ENCODE measurements around the gene GCG. TPM values are rescaled to one million over a fixed set of nuclear protein-coding genes. Genes with fewer than 3 reads are reported as not detected.

GCG gene
- total and polyA plus RNA-seq, 2 of the 8 experiments (the other 6 are each of a cell fraction or from before 2014, with no cell fraction given): not detected

DNA sequence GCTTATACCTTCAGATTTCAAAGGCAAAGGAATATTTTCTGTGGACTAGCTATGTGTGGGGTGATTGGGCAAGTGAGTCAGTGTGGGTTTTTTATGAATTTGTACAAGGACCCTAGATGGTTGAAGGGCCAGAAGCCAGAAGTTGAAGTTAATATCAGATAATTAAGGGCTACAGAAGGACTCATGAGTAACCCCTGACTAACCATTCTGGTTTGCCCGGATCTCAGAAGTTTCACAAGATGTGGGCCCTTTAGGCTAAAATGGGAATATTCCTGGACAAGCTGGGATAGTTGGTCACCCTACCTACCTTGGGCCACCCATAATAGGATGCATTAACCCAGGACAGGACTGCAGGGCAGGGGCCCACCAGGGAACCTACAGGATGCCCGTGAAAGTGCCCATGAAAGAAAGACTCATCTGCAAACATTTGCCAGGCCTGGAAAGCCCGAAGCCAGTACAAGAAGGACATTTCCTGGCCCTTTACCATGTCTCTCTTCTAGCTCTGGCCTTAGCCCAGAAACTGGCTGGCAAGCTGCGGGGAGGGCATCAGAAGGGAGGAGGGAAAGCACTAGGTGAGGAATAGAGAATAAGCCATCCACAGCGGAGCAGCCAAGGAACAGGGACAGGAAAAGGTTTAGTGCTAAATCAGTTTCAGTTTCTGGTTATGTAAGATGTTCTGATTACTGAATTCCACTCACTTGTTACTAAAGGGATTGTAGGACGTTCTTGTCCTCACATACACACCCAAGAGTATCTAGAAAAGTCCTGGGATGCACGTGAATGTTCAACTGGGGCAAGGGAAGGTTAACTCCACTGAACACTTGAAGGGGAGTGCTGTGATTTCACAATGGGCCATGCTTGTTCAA is 33.6 kb downstream of the GCG start:
- no peak overlapping the region for H3K23ac ChIP-seq (ENCODE audit: insufficient read length)
- H3K9me3 ChIP-seq (ENCODE audit: insufficient read depth in 2 of 2, low read depth in 1 of 2, low read length in 1 of 2): 0 out of 4 replicates have a peak, but pooled peaks cover 0 to 6% of the 10 kb centered on the region in 2 experiments
- H2BK12ac ChIP-seq (ENCODE audit: low read depth, low read length): no peak overlapping the region
- no peaks in the 10 kb centered on the region for H3K79me2 ChIP-seq (ENCODE audit: control insufficient read depth in 1 of 2, insufficient read depth in 2 of 2, low read length in 2 of 2)
- TF ChIP-seq PHF8 (conservative IDR thresholded peaks at IDR 0.05; ENCODE audit: low read depth, low read length) (no peak), SAP30 (IDR thresholded peaks at IDR 0.05; ENCODE audit: insufficient read depth, insufficient replicate concordance, low read length) (no peak), GABPA (IDR thresholded peaks at IDR 0.05; ENCODE audit: borderline replicate concordance, insufficient read depth, low read length) (no peak), BCL11A (IDR thresholded peaks at IDR 0.05; ENCODE audit: low read depth in 2 of 2, low read length in 2 of 2) (no peak), E2F6 (IDR thresholded peaks at IDR 0.05) (no peak), KDM1A (IDR thresholded peaks at IDR 0.05; ENCODE audit: borderline replicate concordance, low read length) (no peak), CHD2 (IDR thresholded peaks at IDR 0.05; ENCODE audit: low read length) (no peak), CHD1 (IDR thresholded peaks at IDR 0.05; ENCODE audit: low read depth, low read length) (no peak)
- H3K4ac ChIP-seq (replicated peaks; ENCODE audit: insufficient read length, low read depth, low read length): no peak overlapping the region
- H2AFZ ChIP-seq (ENCODE audit: low read length): no peak overlapping the region
- no peak overlapping the region for H2BK5ac ChIP-seq (ENCODE audit: low read depth, low read length)
- H2AK5ac ChIP-seq (ENCODE audit: low read depth, low read length): no peak overlapping the region
- no peak overlapping the region for H4K5ac ChIP-seq (ENCODE audit: insufficient read length, low read depth, low read length)
- POLR2A ChIA-PET (ENCODE audit: partially characterized antibody): no interaction called here
- 95% methylated on average over 7 of the region's 7 CpGs; no CpG with 5 or more reads in 1 of the 2 experiments for WGBS, 2 experiments (ENCODE audit: extremely low coverage in 1 of 2, insufficient coverage in 1 of 2, insufficient read length in 1 of 2, insufficient replicate concordance in 2 of 2, low coverage in 1 of 2, low lambda C conversion rate in 2 of 2, missing lambda C conversion rate in 1 of 2)
- H4K91ac ChIP-seq (replicated peaks; ENCODE audit: insufficient read length, low read length): no peak overlapping the region
- H2BK20ac ChIP-seq (ENCODE audit: low read length): no peak overlapping the region; the same call in 1 of the 2 replicates
- no peaks in the 10 kb centered on the region for H3K27me3 ChIP-seq (replicated peaks in 1 of 4; ENCODE audit: control insufficient read depth in 3 of 4, extremely low read depth in 1 of 4, insufficient read depth in 3 of 4, low read length in 3 of 4)
- no peak overlapping the region for H3K27ac ChIP-seq (ENCODE audit: low read depth, low read length)
- H2BK120ac ChIP-seq (replicated peaks; ENCODE audit: low read depth, low read length): no peak overlapping the region
- DNase-seq (ENCODE audit: low read depth in 1 of 2, low spot score in 2 of 2) (no peak), FAIRE-seq (no peak)
- CTCF ChIA-PET (ENCODE audit: partially characterized antibody): interaction anchor here (0.7 kb wide), 1 partner anchor 90 kb away, joined by 3 read pairs; no protein-coding TSS in a partner anchor
- no peak overlapping the region for H4K8ac ChIP-seq (ENCODE audit: extremely low read depth, insufficient read depth, low read length)
- no peak overlapping the region for H2BK15ac ChIP-seq (ENCODE audit: low read length)
- H3K23me2 ChIP-seq (ENCODE audit: low read depth, low read length): no peaks in the 10 kb centered on the region; the same call in 1 of the 2 replicates
- H3K4me3 ChIP-seq (ENCODE audit: extremely low read depth in 1 of 4, insufficient read depth in 2 of 4, low read depth in 3 of 4, low read length in 4 of 4): no peak overlapping the region
- H3K4me1 ChIP-seq (replicated peaks in 1 of 4; ENCODE audit: control insufficient read depth in 3 of 4, insufficient read depth in 4 of 4, low read length in 3 of 4): peaks cover 0 to 5% (median under 1%) of the 10 kb centered on the region in 4 experiments; a peak in 2 of 7 replicates
- no peak overlapping the region for H3K18ac ChIP-seq (ENCODE audit: extremely low read depth, low read length)
- H4K20me1 ChIP-seq (replicated peaks in 1 of 2; ENCODE audit: control insufficient read depth in 1 of 2, insufficient read depth in 2 of 2, low read length in 2 of 2): no peaks in the 10 kb centered on the region
- H3K56ac ChIP-seq (replicated peaks; ENCODE audit: insufficient read length, low read depth, low read length): no peak overlapping the region
- H3K79me1 ChIP-seq (ENCODE audit: low read depth, low read length): no peaks in the 10 kb centered on the region
- no peak overlapping the region for H3K14ac ChIP-seq (ENCODE audit: insufficient read length)
- no peak overlapping the region for H3K4me2 ChIP-seq (ENCODE audit: insufficient read depth in 1 of 2, low read depth in 2 of 2, low read length in 2 of 2)
- no peaks in the 10 kb centered on the region; a peak in 1 of 8 replicates for H3K36me3 ChIP-seq (ENCODE audit: control insufficient read depth in 2 of 4, insufficient read depth in 4 of 4, low read length in 3 of 4)
- no peak overlapping the region for H3K9ac ChIP-seq (replicated peaks in 1 of 4; ENCODE audit: extremely low read depth in 1 of 4, low read depth in 3 of 4, low read length in 3 of 4)

Measured in H1 (cell line).